Esophagus muscularis mucosa (tissue), 4 donors: ENCODE measurements around the gene CAMK2G. TPM values are rescaled to one million over a fixed set of nuclear protein-coding genes. Genes with fewer than 3 reads are reported as not detected.
"Not testable (repeated sequence)": the region's sequence is repeated elsewhere in the genome, so short reads cannot be mapped to it uniquely, and the experiment has no call there.

ENCODE experiments used
- DNase-seq: peaks from one replicate; pipeline ENCODE4 v3.0.0-alpha.2; 2017; ENCODE audit errors: extremely low spot score
- H3K27ac ChIP-seq, 4 donors: fragments of 200-600 bp; sonication (generic); replicated peaks in 1 of 4; 1 replicate in 3 of 4; 2 replicates in 1 of 4; pipeline ENCODE4 v1.5.1; 2016 to 2019; ENCODE audit warnings: mild to moderate bottlenecking in 1 of 4
- H3K27me3 ChIP-seq, 4 donors: fragments of 200-600 bp; sonication (generic); one replicate each; pipeline versions ENCODE4 v1.5.1 to v1.6.0; 2016 to 2019
- H3K36me3 ChIP-seq, 4 donors: fragments of 200-600 bp; sonication (generic); one replicate each; pipeline ENCODE4 v1.5.1; 2016 to 2019
- H3K4me1 ChIP-seq, 4 donors: fragments of 200-600 bp; sonication (generic); one replicate each; pipeline ENCODE4 v1.5.1; 2016 to 2019
- H3K4me3 ChIP-seq, 4 donors: fragments of 200-600 bp; sonication (generic); 1 replicate in 2 of 4; 2 replicates in 2 of 4; pipeline ENCODE4 v1.5.1; 2016 to 2019; ENCODE audit warnings: mild to moderate bottlenecking in 4 of 4, moderate library complexity in 1 of 4
- H3K9me3 ChIP-seq, 4 donors: fragments of 200-600 bp; sonication (generic); 1 replicate in 3 of 4; 2 replicates in 1 of 4; pipeline ENCODE4 v1.5.1; 2016 to 2019
- CTCF ChIP-seq, 3 experiments: fragments of 200-600 bp in 2 of 3; fragments of 450-650 bp in 1 of 3; sonication (generic) in 2 of 3; IDR thresholded peaks; one replicate each; pipeline ENCODE4 v1.5.1; 2017 to 2019; ENCODE audit warnings: antibody characterized with exemption in 3 of 3, mild to moderate bottlenecking in 2 of 3, moderate library complexity in 1 of 3
- EP300 ChIP-seq: sonication (generic); formaldehyde crosslinking; IDR thresholded peaks from one replicate; pipeline ENCODE4 v1.6.1; 2017; ENCODE audit warnings: antibody characterized with exemption
- POLR2A ChIP-seq: fragments of 450-650 bp; IDR thresholded peaks from one replicate; pipeline ENCODE4 v1.6.1; 2017; ENCODE audit warnings: antibody characterized with exemption, moderate library complexity, mild to moderate bottlenecking, low read depth
- POLR2AphosphoS5 ChIP-seq, 2 donors: sonication (generic); formaldehyde crosslinking; IDR thresholded peaks; one replicate each; pipeline ENCODE4 v1.6.1; 2017; ENCODE audit warnings: antibody characterized with exemption in 2 of 2
- WGBS: methylation state at CpG from one replicate; pipeline ENCODE4 v1.1.5; 2018; 5-methylcytosine and 5-hydroxymethylcytosine counted together
- intact Hi-C: fragments of 100-400 bp; cut with DNase I; formaldehyde crosslinking; loops from one replicate; pipeline ENCODE4 v1.15.1; 2023
- total RNA-seq, 4 donors: library from RNA; depleted of rRNA; stranded (reverse); fragments of >200 nt; gene quantifications; one replicate each; pipeline versions ENCODE4 v1.1.0 to v1.2.1, GENCODE V29; 2016

Gene CAMK2G
- total RNA-seq: 100 to 1,000 TPM in 3 of 4 donors, 10 to 100 TPM in 1; 96.4 to 201 (median 159) TPM

DNA sequence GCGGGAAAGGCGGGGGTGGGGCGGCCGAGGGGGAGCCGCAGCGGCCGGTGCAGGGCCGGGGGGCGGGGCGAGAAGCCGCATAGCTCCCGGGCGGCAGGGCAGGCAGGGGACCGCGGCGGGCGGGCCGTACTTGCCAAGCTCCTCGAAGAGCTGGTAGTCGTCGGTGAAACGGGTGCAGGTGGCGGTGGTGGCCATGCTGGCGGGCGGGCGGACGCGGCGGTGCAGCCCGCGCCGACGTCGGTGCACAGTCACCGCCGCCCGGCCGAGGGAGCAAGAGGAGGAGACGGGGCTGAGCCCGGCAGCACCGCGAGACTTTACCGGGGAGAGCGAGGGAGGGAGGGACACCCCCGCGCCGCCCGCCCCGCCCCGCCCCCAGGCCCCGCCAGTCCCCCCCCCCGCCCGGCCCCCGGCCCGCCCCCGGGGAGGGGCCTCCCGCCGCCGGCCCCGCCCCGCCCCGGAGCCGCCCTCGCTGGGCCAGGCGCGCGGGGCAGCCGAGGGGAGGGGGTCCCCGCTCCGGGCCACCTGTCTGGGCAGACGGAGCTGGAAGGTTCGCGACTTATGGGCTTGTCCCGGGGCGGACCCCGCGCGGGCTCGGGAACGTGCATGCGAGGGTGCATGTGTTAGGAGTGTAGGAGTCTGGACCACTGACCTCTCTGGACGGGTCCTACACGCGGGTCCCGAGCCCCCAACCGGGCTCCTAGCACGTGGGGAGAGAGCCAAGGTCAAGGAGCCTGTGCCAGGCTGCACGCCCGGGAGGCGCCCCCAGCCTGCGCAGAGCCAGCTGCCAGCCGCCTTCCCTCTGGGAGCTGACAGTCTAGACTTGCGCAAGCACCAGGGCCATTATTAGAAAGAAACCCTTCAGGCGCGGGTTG lies at the start of gene CAMK2G:
CAMK2G (minus strand) TSS at position 289 of the 872 bp plus-strand sequence; CDS start at position 195, 94 bp downstream.
- Histone ChIP-seq H3K4me1 (peaks cover 19 to 63% (median 63%) of the 10 kb centered on the region in 4 donors), H3K9me3 (no peaks in the 10 kb centered on the region), H3K4me3 (peak within 1 kb of the TSS; percentile 88 to 99 (median 96)), H3K36me3 (peaks cover 0 to 22% (median 19%) of the 10 kb centered on the region in 4 donors), H3K27me3 (no peaks in the 10 kb centered on the region), H3K27ac (peak within 1 kb of the TSS; percentile 83 to 93 (median 87))
- intact Hi-C loops: no loop called here
- peak; percentile 18 for TF ChIP-seq POLR2A
- TF ChIP-seq EP300: no peak
- TF ChIP-seq POLR2AphosphoS5 (IDR thresholded peaks at IDR 0.05): peak; percentile 68 to 94
- DNase-seq: peak; percentile 94
- WGBS: 2% methylated on average over 32 of the region's 95 CpGs

DNA sequence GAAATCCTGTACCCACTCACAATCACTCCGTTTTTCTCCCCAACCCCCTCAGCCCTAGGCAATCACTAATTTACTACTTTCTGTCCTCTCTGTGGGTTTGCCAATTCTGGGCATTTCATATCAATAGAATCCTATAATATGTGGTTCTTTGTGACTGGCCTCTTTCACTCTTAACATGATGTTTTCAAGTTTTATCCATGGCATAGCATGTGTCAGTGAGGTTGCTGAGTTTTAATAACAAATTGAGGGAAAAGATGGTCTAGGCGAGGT lies 48.4 kb upstream of the CAMK2G start:
- no peaks in the 10 kb centered on the region for H3K27me3 ChIP-seq
- H3K4me3 ChIP-seq: no peak overlapping the region
- intact Hi-C loops: no loop called here
- H3K4me1 ChIP-seq: peaks cover 5 to 10% (median 8%) of the 10 kb centered on the region in 4 donors
- TF ChIP-seq POLR2AphosphoS5 (IDR thresholded peaks at IDR 0.05): no peak
- no peak for TF ChIP-seq POLR2A
- TF ChIP-seq CTCF (IDR thresholded peaks at IDR 0.05): no peak
- no peak for TF ChIP-seq EP300
- DNase-seq: no peak
- 98% methylated on average over 2 of the region's 2 CpGs for WGBS
- no peaks in the 10 kb centered on the region for H3K36me3 ChIP-seq
- no peak overlapping the region for H3K27ac ChIP-seq
- no peaks in the 10 kb centered on the region for H3K9me3 ChIP-seq

GRCh38 chr10:73922007-73922863 lies 47.9 kb upstream of the CAMK2G start:
- intact Hi-C loops: no loop called here
- TF ChIP-seq POLR2A: no peak
- no peak for TF ChIP-seq POLR2AphosphoS5 (IDR thresholded peaks at IDR 0.05)
- TF ChIP-seq CTCF (IDR thresholded peaks at IDR 0.05): no peak
- TF ChIP-seq EP300: no peak
- H3K4me1 ChIP-seq: peaks cover 6 to 13% (median 9%) of the 10 kb centered on the region in 4 donors
- H3K9me3 ChIP-seq: no peaks in the 10 kb centered on the region
- H3K27me3 ChIP-seq: no peaks in the 10 kb centered on the region
- no peak overlapping the region for H3K4me3 ChIP-seq
- no peaks in the 10 kb centered on the region for H3K36me3 ChIP-seq
- no peak overlapping the region for H3K27ac ChIP-seq
- WGBS: 94% methylated on average over 6 of the region's 6 CpGs
- DNase-seq: no peak

DNA sequence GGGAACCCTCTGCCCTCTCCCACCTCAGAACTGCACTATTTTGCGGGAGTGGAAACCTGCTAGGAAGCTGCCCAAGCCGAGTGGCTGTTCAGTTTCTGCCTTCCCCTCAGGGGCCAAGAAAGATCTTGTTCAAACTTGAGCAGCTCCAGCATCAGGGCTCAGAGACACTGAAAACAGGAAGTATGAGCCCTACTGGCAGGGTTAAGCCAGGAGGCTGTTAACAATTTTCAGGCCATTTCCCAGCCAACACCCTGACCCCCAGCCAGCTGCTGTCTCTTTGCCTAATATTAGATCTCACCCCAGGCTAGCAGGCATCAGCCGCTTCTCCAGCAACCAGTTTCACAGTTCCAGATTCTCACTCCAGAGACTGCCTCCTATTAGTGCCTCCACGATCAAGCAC lies 45.7 kb upstream of the CAMK2G start:
- Histone ChIP-seq H3K4me3 (no peak overlapping the region), H3K36me3 (peaks cover 0 to 18% (median 8%) of the 10 kb centered on the region in 4 donors), H3K27ac (peak overlapping the region; percentile 41 to 65 (median 56)), H3K4me1 (peaks cover 13 to 29% (median 15%) of the 10 kb centered on the region in 4 donors), H3K27me3 (no peaks in the 10 kb centered on the region), H3K9me3 (no peaks in the 10 kb centered on the region)
- TF ChIP-seq EP300 (no peak), POLR2AphosphoS5 (IDR thresholded peaks at IDR 0.05) (peak in 1 of 2 donors; percentile 15), CTCF (IDR thresholded peaks at IDR 0.05) (no peak)
- DNase-seq: no peak
- 44% methylated on average over 4 of the region's 4 CpGs for WGBS
- intact Hi-C loops: no loop called here

GRCh38 chr10:73919481-73919880 lies 45.1 kb upstream of the CAMK2G start:
- H3K27me3 ChIP-seq, H3K9me3 ChIP-seq, intact Hi-C loops, H3K4me3 ChIP-seq, DNase-seq: not testable (repeated sequence)
- Histone ChIP-seq H3K36me3 (peaks cover 0 to 19% (median 9%) of the 10 kb centered on the region in 4 donors), H3K27ac (peak overlapping the region; percentile 41 to 65 (median 56)), H3K4me1 (peaks cover 13 to 29% (median 15%) of the 10 kb centered on the region in 4 donors)
- 82% methylated on average over 8 of the region's 8 CpGs for WGBS
